H4 (cell line): ENCODE measurements around the gene LRRIQ1. TPM values are rescaled to one million over a fixed set of nuclear protein-coding genes. Genes with fewer than 3 reads are reported as not detected.

Source experiments
- DNase-seq: peaks from one replicate; pipeline ENCODE4 v3.0.0-alpha.2; 2015; ENCODE audit warnings: low spot score
- total RNA-seq: library from RNA; depleted of rRNA; stranded (reverse); fragments of >200 nt; shearing (Covaris generic); gene quantifications from 2 replicates; pipeline ENCODE4 v1.2.3, GENCODE V29; 2014

The LRRIQ1 gene
- total RNA-seq, 1 experiment from 2014 or later = 0.15 TPM

- peak; percentile 33 for DNase-seq
Observed at GRCh38 chr12:85057370-85057963, 21.3 kb downstream of the LRRIQ1 start.

GRCh38 chr12:85058339-85058738 is 22.2 kb downstream of the LRRIQ1 start:
- no peak for DNase-seq

- no peak for DNase-seq
Observed at GRCh38 chr12:85059594-85059993, 23.4 kb downstream of the LRRIQ1 start.

- no peak for DNase-seq
Observed at GRCh38 chr12:85060916-85061315, 24.8 kb downstream of the LRRIQ1 start.

GRCh38 chr12:85065837-85066482 is 29.8 kb downstream of the LRRIQ1 start:
- DNase-seq = no peak

- DNase-seq = no peak
Observed at GRCh38 chr12:85072826-85073225, 36.7 kb downstream of the LRRIQ1 start.

GRCh38 chr12:85076688-85077430 is 40.7 kb downstream of the LRRIQ1 start:
- peak; percentile 90 for DNase-seq

GRCh38 chr12:85085066-85085465 is 48.9 kb downstream of the LRRIQ1 start:
- no peak for DNase-seq

GRCh38 chr12:85089792-85090191 is 53.6 kb downstream of the LRRIQ1 start:
- DNase-seq = no peak

- DNase-seq = no peak
Observed at GRCh38 chr12:85092814-85093370, 56.7 kb downstream of the LRRIQ1 start.

- DNase-seq = no peak
Observed at GRCh38 chr12:85095501-85095900, 59.4 kb downstream of the LRRIQ1 start.

GRCh38 chr12:85130646-85131045 is 94.5 kb downstream of the LRRIQ1 start:
- DNase-seq = no peak

- no peak for DNase-seq
Observed at GRCh38 chr12:85138833-85139232, 102.7 kb downstream of the LRRIQ1 start.

GRCh38 chr12:85147331-85147730 is 111.2 kb downstream of the LRRIQ1 start:
- no peak for DNase-seq

GRCh38 chr12:85152311-85152729 is 116.2 kb downstream of the LRRIQ1 start:
- no peak for DNase-seq

- DNase-seq = peak; percentile 38
Observed at GRCh38 chr12:85155791-85156190, 119.6 kb downstream of the LRRIQ1 start.

GRCh38 chr12:85156569-85156968 is 120.4 kb downstream of the LRRIQ1 start:
- DNase-seq = no peak

- no peak for DNase-seq
Observed at GRCh38 chr12:85157035-85157603, 121.0 kb downstream of the LRRIQ1 start.

GRCh38 chr12:85163752-85164321 is 127.7 kb downstream of the LRRIQ1 start:
- DNase-seq = no peak

GRCh38 chr12:85179680-85180270 is 143.6 kb downstream of the LRRIQ1 start:
- DNase-seq = no peak

- peak; percentile 65 for DNase-seq
Observed at GRCh38 chr12:85182699-85183098, 146.5 kb downstream of the LRRIQ1 start.

- no peak for DNase-seq
Observed at GRCh38 chr12:85183855-85184254, 147.7 kb downstream of the LRRIQ1 start.
